CD4-positive, alpha-beta T cell treated with Interleukin-4 for 4 hours (primary cell): ENCODE measurements around the gene COL24A1.
"Not testable (repeated sequence)": the region's sequence is repeated elsewhere in the genome, so short reads cannot be mapped to it uniquely, and the experiment has no call there.

Source experiments
- DNase-seq: peaks from one replicate; pipeline ENCODE4 v3.0.0-alpha.2; 2020

Gene COL24A1

DNA sequence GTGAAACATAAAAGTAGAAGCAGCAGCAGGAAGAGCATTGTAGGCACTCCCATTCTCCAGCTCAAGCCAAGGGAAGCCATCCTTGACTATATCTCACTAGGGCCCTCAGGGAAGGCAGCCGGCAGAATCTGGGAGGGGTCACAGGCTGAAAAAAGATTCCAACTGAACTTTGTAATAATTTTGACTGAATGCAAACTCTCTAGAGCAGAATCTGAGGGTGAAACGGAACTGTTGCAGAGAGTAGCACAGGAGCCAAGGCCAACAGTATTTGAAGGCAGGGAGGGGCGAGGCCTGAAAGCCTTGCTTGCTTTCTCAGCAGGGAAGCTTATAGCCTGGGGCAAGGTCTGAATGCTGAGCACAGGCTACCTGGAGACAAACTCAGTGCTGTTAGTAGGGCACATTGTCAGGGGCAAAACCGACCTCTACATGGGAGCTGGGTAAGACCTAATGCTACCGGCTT, 180.6 kb downstream of the COL24A1 start:
- DNase-seq, result no peak

DNA sequence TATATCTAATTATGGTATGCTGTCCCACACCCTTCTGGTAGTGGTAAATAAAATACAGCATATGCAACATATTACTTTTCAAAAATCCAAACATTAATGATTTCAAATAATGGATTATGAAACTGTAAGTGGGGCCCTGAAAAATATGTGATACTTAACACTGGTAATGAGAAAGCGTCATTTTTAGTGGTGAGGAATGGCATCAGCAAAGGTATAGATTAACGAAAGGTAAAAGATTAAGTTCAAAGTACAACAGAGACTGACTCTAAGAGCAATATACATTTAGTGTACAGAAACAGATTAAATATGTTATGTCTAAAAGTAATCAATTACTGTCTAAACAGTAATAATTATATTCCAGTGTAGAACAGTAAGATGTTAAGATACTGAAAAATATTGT, 194.1 kb downstream of the COL24A1 start:
- no peak for DNase-seq

DNA sequence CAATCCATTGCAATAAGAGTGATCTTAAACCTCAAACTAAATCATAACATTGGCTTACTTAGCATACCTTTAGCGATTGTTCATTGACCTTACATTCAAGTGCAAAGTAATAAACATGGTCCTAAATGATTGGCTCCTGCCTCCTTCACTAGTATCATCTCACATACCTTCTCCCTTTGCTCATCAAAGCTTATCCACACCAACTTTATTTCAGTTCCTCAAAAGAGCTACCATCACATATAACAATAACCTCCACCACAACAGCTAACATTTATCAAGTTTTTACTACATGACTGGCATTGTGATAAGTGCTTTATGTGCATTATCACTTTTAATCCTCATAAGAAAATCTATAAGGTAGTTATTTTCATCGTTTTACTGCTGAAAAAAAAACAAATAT, 198.8 kb downstream of the COL24A1 start:
- no peak for DNase-seq

DNA sequence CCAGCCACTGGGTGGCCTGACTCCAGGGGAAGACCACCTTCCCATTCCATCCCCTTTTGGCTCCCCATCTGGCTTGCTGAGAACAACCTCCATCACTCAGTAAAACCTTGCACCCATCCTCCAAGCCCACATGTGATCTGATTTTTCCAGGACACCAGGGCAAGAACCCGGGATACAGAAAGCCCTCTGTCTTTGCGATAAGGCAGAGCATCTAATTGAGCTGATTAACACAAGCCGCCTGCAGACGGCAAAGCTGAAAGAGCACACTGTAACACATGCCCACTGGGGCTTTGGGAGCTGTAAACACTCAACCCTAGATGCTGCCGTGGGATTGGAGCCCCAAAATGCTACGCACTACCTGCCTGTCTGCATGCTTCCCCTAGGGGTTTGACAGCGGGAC, 201.4 kb downstream of the COL24A1 start:
- DNase-seq, result not testable (repeated sequence)

DNA sequence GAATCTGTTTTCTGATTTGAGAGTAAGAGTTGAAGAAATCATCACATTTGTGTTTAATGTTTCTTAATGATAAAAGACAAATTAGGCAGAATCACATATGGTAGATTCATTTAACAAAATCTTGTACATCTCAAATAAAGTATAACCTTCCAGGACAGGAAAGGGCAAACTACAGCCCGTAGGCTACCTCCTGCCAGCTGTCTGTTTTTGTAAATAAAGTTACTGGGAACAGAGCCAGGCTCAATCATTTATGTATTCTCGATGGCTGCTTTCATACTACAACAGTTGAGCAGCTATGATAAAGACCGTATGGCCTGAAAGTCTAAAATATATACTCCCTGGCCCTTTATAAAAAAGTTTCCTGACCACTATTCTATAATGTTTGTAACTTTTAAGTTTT, 204.1 kb downstream of the COL24A1 start:
- no peak for DNase-seq

DNA sequence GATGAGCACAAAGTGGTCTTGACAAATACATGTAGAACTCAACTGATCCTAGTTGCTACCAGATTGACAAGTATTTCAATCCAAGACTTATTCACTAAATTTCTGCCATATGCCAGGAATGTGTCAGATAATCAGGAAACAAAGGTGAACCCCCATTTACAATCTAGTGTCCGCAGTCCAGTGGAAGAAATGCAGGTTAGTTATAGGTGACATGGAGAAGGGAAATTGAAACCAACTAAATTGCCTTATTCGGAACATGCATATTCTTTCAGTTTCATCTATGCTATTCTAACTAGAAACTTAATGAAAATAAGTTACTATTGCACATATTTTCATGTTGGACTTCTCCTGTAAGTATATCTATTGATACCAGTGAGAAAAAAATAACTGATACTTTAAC, 209.4 kb downstream of the COL24A1 start:
- no peak for DNase-seq

DNA sequence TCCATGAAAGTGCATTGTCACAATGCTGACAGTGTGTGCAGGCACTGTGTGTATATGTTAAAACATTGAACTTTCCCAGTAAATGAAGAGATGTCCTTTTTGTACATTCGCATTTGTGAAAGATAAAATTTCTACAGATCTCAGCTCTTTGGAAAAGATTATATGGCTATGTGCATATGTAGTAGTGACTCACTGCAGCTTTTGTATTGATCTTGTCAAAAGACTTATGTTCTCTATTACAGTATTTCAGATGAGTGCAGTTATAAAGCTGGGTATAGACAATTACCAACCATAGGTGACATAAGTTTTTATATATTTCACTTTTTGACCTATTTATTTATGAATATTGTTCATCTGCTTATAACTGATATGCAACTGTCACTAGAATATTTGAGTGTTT, 212.6 kb downstream of the COL24A1 start:
- DNase-seq, result no peak

DNA sequence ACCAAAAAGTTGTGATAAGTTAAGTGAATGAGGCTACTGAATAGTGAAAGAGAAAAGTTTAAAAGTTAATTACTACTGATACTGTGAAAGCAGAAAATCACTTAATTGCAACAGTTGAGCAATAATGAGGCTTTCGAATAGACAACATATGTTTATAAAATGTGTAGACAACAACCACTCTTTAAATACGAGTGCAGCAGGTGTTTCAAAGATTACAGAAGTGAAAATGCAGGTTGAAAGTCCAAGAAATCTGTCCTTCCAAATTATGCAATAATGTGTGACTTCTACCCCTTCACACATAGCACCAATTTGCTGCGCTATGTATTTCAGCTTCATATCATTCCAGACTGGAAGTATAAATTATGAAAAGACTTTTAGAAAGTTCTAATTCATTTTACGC, 213.0 kb downstream of the COL24A1 start:
- no peak for DNase-seq

DNA sequence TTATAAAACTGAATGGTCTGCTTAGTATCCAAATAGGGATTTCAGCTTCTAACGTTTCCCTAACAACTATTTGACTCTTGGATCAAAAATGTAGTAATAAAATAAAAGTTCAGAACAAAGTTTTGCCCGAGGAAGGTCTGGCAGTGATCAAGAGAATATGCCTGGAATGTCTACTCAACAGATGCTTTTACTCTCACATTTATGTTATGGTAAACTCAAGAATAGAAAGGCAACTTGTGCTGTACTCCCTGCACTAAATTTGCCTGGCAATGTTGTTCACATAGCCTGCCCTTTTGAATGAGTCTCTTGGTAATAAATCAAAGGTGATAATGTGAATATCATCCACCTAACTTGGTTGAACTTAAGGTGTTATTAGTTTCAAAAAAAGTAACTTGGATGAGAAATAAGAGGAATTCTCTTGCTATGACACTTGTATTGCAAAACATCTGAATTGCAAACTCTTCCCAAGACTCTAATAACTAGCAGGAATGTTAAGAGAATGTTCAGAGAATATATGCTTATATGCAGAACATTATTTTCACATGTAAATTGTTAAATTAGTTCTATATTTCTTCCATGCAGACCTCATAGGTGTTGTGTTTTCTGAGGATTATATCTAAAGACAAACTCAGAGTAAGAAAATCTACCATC, 215.8 kb downstream of the COL24A1 start:
- no peak for DNase-seq

DNA sequence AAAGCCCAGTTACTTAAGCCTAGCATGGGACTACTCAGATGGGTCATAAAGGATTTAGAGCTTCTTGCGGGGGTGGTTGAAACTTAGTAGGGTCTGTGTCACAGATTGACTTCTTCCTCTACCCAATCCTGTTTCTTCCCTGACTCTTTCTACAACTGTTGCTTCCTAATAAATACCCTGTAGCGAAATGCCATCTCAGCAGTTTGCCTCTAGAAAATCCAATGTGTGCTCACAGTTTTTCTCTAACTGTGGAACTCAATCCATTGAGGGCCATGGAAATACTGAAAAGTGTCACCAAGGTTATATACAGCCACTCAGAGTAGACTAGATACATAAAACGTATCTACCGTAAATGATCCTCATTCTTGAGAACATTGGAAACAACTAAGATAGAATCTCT, 217.7 kb downstream of the COL24A1 start:
- no peak for DNase-seq

DNA sequence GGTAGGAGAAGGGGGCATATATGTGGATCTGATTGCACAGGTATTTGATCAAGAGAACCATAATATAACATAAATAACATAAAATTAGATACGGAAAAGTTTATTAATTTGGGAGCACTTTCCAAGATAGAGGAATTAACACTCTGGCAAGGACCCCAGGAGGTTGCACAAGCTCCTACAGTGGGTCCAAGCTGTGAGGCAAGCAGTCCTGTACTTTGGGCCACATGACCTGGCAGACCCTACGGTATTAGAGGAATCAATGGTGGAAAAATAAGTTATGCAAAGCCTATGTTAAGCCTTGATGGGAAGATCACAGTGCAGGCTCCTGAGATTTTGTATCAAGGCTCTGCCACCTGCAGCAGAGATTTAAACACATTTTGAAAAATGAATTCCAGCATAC, 220.1 kb downstream of the COL24A1 start:
- DNase-seq, result no peak

DNA sequence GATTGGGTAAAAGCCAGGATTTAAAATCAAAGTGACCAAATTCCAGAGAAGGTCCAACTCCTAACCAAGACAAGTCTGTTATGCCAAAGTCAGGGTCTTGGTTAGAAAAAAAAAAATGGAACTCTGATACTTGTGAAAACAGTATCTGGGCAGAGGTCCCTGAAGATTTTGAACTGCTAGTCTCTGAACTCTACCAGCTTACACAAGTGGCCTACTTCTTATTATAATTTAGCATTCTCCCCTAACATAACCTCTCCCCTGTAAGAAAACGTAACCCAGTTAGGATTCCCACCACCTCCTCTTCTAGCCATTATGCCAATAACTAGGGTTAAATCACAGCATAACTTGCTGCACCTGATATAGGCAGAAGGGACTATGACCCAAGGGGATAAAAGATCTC, 220.5 kb downstream of the COL24A1 start:
- DNase-seq, result no peak

DNA sequence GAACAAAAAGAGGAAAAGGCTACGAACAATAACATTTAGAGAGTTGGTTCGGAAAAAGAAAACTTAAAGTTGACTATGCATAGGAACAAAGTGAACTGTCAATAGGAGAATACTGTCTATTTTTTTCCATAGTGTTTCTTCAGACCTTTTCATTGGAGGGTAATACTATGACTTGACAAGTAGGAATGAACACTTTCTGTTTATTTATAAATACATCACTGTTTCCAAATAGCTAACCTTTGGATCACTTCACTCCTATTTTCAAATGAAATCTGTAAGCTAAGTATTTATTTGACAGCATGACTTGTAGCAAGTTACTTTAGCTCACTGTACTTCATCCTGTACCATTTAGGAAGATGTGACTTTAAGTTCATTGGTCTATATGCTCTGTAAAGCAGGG, 221.3 kb downstream of the COL24A1 start:
- DNase-seq, result no peak

DNA sequence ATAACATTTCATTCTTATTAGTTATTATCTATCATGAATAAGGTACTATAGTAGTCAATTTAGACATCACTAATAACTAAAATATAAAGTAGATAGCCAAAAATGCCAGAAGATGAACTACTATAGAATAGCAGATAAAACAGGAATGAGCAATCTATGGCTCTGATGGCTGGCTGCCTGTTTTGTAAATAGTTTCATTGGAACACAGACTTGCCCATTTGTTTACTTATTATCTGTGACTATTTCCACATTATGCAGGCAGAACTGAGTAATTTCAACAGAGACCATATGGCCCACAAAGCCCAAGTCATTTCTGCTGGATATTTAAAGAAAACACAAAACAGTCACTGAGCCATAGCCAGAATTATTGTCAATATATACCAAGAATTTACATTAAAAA, 222.1 kb downstream of the COL24A1 start:
- no peak for DNase-seq

DNA sequence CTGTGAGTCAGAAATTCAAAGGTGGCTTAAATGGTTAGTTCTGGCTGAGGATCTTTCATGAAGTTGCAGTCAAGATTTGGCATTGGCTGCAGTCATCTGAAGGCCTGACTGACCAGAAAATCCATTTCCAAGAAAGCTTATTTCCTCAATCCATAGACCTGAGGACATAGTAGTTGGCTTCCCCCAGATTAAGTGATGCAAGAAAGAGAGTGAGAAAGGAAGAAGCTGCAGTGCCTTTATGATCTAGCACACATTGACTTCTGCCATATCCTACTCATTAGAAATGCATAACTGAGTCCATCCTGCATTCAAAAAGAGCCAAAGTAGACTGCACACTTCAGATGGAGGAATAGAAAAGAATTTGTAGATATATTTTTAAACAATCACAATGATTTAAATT, 222.6 kb downstream of the COL24A1 start:
- DNase-seq, result no peak

DNA sequence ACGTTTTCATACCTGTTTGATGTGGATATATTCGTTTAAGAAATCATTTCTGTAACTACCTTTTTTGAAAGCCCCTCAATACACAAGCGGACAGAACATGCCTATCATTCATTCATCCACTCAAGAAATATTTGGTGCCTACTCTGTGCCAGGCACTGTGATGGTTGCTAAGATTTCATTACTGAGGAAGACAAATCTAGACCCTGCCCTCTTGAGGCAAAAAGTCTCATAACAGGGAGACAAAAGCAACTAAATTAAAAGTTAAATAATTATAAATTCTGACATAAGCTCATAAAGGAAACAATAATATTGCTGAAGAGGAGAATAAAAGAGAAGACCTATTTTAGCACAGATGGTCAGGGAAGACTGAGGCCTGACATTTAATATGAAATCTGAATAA, 244.8 kb downstream of the COL24A1 start:
- no peak for DNase-seq

DNA sequence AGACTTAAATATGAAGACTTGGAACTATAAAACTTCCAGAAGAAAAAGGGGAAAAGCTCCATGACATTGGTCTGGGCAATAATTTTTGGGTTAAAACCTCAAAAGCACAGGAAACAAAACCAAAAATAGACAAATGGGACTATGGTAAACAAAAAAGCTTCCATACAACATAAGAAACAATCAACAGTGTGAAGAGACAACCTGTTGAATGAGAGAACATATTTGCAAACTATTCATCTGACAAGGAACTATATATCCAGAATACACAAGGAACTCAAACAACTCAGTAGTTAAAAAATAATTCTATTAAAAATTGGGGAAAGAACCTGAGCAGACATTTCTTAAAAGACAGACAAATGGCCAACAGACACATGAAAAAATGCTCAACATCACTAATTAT, 255.7 kb downstream of the COL24A1 start:
- no peak for DNase-seq

DNA sequence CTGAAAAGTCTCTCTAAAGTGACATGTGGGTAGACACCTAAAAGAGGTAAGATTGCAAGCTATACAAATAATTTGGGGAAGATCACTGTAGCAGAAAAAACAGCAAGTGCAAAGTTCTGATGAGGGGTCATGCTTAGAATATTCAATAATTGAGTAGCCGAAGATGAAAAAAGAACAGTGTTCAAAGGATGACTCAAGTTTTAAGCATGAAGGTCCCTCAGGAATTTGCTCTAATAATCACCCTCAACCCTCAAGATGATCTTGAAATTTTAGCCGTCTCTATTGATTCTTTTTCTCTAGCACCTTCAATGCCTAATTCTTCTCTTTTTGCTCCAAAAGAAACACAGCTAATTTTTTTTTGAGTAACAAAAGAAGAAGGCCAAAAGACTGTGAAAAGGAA, 257.7 kb downstream of the COL24A1 start:
- no peak for DNase-seq

DNA sequence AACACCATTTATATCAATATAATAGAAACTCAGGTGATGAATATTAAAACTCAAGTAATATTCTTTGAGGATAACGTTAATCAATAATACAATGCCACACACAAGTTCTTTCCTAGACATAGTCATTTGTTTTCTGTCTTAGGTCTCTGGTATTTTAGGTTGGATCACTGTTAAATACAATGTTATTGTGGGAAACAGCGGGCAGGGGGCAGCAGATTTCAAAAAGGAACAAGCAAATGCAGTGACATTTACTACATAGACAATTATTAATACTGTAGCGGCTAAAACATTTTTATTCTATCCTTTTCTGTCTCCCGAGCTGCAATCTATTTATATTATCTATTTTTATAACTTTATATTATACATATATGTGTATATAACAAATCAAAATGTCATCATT, 261.9 kb downstream of the COL24A1 start:
- DNase-seq, result no peak

DNA sequence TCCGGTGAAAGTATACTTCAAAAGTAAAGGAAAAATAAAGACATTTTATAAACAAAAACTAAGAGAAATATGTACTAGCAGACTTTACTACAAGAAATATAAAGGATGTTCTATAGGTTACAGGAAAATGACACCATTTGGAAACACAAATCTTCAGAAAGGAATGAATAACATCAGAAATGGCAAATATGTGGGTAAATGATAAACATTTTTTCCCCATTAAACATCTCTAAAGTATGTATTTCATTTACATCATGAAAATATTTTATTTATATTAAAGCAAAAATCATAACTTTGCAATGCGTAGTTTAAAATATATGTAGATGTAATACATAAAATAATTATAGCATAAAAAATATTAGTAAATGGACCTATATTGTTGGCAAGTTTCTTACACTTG, 264.2 kb downstream of the COL24A1 start:
- DNase-seq, result no peak

DNA sequence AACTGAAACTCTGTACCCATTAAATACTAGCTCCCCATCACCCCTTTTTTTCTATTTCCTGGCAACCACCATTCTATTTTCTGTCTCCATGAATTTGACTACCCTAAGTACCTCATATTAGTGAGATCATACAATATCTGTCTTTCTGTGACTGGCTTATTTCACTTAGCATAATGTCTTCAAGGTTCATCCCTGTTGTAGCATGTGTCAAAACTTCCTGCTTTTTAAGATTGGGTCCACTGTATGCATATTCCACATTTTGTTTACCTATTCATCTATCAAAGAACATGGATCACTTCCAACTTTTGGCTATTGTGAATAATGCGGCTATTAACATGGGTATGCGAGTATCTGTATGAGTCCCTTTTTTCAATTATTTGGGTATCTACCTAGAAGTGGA, 266.7 kb downstream of the COL24A1 start:
- no peak for DNase-seq

DNA sequence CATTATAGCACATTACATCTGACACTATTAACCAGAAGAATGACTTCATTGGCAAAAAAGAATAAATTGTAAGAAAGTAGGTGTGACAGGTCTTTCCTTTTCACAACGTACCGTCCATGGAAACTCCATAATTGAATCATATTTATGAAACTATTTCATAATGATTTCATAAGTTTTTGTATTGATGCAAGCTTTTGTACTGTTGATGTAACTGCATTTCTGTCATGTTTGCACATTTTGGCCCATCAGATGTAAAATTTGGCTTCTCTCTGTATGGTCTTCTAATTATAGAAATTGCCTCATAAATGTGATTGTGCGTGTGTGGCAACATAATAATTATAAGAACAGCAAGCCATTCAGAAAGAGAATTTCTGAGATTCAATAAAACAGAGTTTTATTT, 267.7 kb downstream of the COL24A1 start:
- DNase-seq, result no peak

DNA sequence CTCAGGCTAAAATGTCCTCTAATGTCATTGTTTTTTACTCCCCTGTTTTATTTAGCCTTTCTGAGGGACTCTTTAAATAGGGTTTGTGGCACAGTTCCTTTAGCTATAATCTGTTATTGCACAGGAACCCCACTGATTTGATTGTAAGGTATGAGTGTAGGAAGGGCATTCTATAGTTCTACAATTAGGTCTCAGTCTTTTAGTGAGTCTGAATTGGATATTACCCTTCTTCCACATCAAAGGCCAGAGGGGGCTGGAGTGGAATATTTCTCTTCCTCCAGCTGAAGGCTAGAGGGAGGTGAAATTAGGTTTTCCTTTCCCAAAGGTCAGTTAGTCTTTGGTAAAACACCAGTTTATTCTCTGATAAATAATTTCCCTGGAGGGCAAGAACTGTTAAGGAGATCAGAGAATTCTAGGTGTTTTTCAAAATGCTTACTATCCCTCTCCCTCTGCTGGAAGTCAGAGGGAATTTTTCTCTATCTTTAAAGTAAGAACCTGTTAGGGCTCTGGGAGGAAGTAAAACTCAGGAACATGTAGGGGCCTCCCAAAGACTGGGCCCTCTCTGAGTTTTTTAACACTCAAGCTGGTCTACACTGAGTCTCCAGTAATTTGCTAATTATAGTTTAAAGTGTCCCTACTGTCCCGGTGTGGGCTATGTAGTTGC, 272.1 kb downstream of the COL24A1 start:
- DNase-seq, result no peak

DNA sequence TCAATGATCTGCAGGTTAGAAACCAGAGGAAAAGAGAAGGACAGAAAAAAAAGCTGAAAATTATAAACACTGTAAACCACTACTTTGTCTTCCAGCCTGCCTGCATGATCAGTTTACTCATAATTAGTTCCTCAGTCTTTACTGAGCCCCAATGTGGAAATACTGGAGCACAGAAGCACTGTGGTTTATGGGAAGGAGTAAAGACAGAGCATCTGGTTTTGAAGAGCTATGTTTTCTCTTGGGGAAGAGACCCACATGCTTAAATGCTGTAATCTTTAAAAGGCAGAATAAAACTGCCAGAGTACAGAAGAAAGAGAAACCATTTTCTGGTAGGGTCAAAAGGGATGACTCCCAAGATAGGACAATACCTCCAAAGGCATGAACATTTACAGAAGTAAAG, 289.4 kb downstream of the COL24A1 start:
- no peak for DNase-seq

DNA sequence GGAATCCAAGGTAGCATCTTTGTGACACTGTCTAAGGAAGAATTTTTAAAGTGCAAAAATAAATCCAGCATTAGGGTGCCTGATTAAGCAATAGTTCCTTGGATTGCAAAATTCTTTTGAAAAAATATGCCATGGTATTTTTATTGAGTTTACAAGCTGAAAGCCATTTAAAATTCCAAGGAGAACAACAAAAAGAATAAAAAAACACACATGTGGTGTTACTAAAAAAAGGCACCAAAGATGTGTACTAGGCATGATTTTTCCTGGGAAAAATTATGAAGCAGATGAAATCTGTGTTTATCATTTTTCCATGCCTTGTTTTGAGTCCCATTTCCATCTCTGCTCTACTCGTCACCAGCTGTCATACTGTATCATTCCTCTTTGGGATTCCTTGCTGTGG, 291.4 kb downstream of the COL24A1 start:
- DNase-seq, result no peak
